ENCODE data around the gene STC2.
"Not testable (repeated sequence)": the region's sequence is repeated elsewhere in the genome, so short reads cannot be mapped to it uniquely, and the experiment has no call there.

STC2 gene

GRCh38 chr5:173327948-173328843, at the start of gene STC2:
STC2 (minus strand) TSS chr5:173328414; CDS start chr5:173328193, 221 bp downstream.
- intact Hi-C loops (cut with DNase I; ENCODE audit: low total_unique reads), result no loop called here
- no peaks in the 10 kb centered on the region for H3K9me3 ChIP-seq
- H3K4me1 ChIP-seq, result peaks cover 0 to 54% (median 49%) of the 10 kb centered on the region in 4 donors
- peak within 1 kb of the TSS; percentile 46 to 51 for H3K4me3 ChIP-seq
- TF ChIP-seq CTCF (IDR thresholded peaks at IDR 0.05), result no peak
- DNase-seq, result peak; percentile 38 to 83
- H3K27me3 ChIP-seq, result peaks cover 0 to 72% of the 10 kb centered on the region in 2 donors
- no peaks in the 10 kb centered on the region for H3K36me3 ChIP-seq
- H3K27ac ChIP-seq, result peak within 1 kb of the TSS in 1 of 2 donors; percentile 42

GRCh38 chr5:173371400-173371799, 43.2 kb upstream of the STC2 start:
- TF ChIP-seq CTCF (IDR thresholded peaks at IDR 0.05), result no peak
- Histone ChIP-seq H3K9me3 (peaks cover 0 to 15% (median 0%) of the 10 kb centered on the region in 3 donors), H3K36me3 (no peaks in the 10 kb centered on the region), H3K4me1 (no peaks in the 10 kb centered on the region), H3K27ac (no peak overlapping the region), H3K27me3 (no peaks in the 10 kb centered on the region), H3K4me3 (no peak overlapping the region)
- intact Hi-C loops (cut with DNase I; ENCODE audit: low total_unique reads), result no loop called here
- no peak for DNase-seq

GRCh38 chr5:173363406-173363805, 35.2 kb upstream of the STC2 start:
- DNase-seq, result not testable (repeated sequence)

GRCh38 chr5:173355561-173355960, 27.3 kb upstream of the STC2 start:
- intact Hi-C loops (cut with DNase I; ENCODE audit: low total_unique reads), result no loop called here
- H3K27me3 ChIP-seq, result peaks cover 0 to 4% of the 10 kb centered on the region in 2 donors
- H3K4me3 ChIP-seq, result no peak overlapping the region
- no peak for TF ChIP-seq CTCF (IDR thresholded peaks at IDR 0.05)
- no peaks in the 10 kb centered on the region for H3K4me1 ChIP-seq
- H3K36me3 ChIP-seq, result no peaks in the 10 kb centered on the region
- DNase-seq, result no peak
- H3K27ac ChIP-seq, result no peak overlapping the region
- no peaks in the 10 kb centered on the region for H3K9me3 ChIP-seq

More at GRCh38 chr5:173363406-173363805, 35.2 kb upstream of the STC2 start:
- H3K9me3 ChIP-seq; H3K27ac ChIP-seq; intact Hi-C loops (cut with DNase I; ENCODE audit: low total_unique reads); H3K4me3 ChIP-seq; H3K27me3 ChIP-seq; H3K4me1 ChIP-seq; H3K36me3 ChIP-seq: not testable (repeated sequence)

GRCh38 chr5:173354645-173355044, 26.4 kb upstream of the STC2 start:
- no peaks in the 10 kb centered on the region for H3K36me3 ChIP-seq
- DNase-seq, result no peak
- TF ChIP-seq CTCF (IDR thresholded peaks at IDR 0.05), result no peak
- no peaks in the 10 kb centered on the region for H3K9me3 ChIP-seq
- no peak overlapping the region for H3K27ac ChIP-seq
- peaks cover 0 to 6% of the 10 kb centered on the region in 2 donors for H3K27me3 ChIP-seq
- intact Hi-C loops (cut with DNase I; ENCODE audit: low total_unique reads), result no loop called here
- no peaks in the 10 kb centered on the region for H3K4me1 ChIP-seq
- no peak overlapping the region for H3K4me3 ChIP-seq
